ENCODE results near the gene RPIA.

GRCh38 chr2:88658881-88659537 is 32.5 kb upstream of the RPIA start:
- TF ChIP-seq CTCF (IDR thresholded peaks at IDR 0.05) (no peak), POLR2A (IDR thresholded peaks at IDR 0.05) (no peak)

Data from testis (tissue), 2 donors.